IgD-negative memory B cell (primary cell): ENCODE measurements around the gene SALL2. TPM values are rescaled to one million over a fixed set of nuclear protein-coding genes. Genes with fewer than 3 reads are reported as not detected.

Experiments used
- H3K27ac Mint-ChIP-seq, 3 donors: one replicate each; pipeline ENCODE4 v1.8.0; 2020 to 2022; ENCODE audit warnings: mild to moderate bottlenecking in 3 of 3, mixed read lengths in 3 of 3, moderate library complexity in 1 of 3
- H3K27me3 Mint-ChIP-seq: one replicate; pipeline ENCODE4 v1.8.0; 2021; ENCODE audit warnings: mixed read lengths
- H3K36me3 Mint-ChIP-seq: one replicate; pipeline ENCODE4 v1.8.0; 2020; ENCODE audit warnings: mild to moderate bottlenecking, mixed read lengths
- H3K4me1 Mint-ChIP-seq, 3 donors: one replicate each; pipeline ENCODE4 v1.8.0; 2020 to 2022; ENCODE audit warnings: mixed read lengths in 3 of 3, mild to moderate bottlenecking in 1 of 3
- H3K4me3 Mint-ChIP-seq, 4 donors: one replicate each; pipeline ENCODE4 v1.8.0; 2020 to 2022; ENCODE audit warnings: mild to moderate bottlenecking in 4 of 4, mixed read lengths in 4 of 4, moderate library complexity in 3 of 4
- H3K9me3 Mint-ChIP-seq, 3 donors: one replicate each; pipeline ENCODE4 v1.8.0; 2020 to 2021; ENCODE audit warnings: mixed read lengths in 3 of 3, mild to moderate bottlenecking in 1 of 3
- polyA plus RNA-seq: library from polyadenylated mRNA; unstranded; fragments of 300-500 nt; fragmentation: Illumina TruSeq; gene quantifications from one replicate; pipeline ENCODE4 v1.2.3, GENCODE V29; 2021

Gene SALL2
- polyA plus RNA-seq, 1 donor from 2014 or later = 0.34 TPM

GRCh38 chr14:21518725-21519124 is 7.4 kb downstream of the SALL2 start:
- H3K4me3 Mint-ChIP-seq = peak overlapping the region in 1 of 4 donors; percentile 77

GRCh38 chr14:21514341-21514740 is 11.8 kb downstream of the SALL2 start:
- peaks cover 3% of the 10 kb centered on the region for H3K36me3 Mint-ChIP-seq
- H3K9me3 Mint-ChIP-seq = peaks cover 0 to 4% (median 0%) of the 10 kb centered on the region in 3 donors
- H3K27me3 Mint-ChIP-seq = peaks cover 10% of the 10 kb centered on the region
- H3K4me1 Mint-ChIP-seq = peaks cover 16 to 19% (median 17%) of the 10 kb centered on the region in 3 donors
- peak overlapping the region in 1 of 4 donors; percentile 22 for H3K4me3 Mint-ChIP-seq
- no peak overlapping the region for H3K27ac Mint-ChIP-seq

More at GRCh38 chr14:21518725-21519124, 7.4 kb downstream of the SALL2 start:
- no peaks in the 10 kb centered on the region for H3K9me3 Mint-ChIP-seq
- no peaks in the 10 kb centered on the region for H3K36me3 Mint-ChIP-seq
- no peaks in the 10 kb centered on the region for H3K4me1 Mint-ChIP-seq
- peaks cover 14% of the 10 kb centered on the region for H3K27me3 Mint-ChIP-seq
- no peak overlapping the region for H3K27ac Mint-ChIP-seq

DNA sequence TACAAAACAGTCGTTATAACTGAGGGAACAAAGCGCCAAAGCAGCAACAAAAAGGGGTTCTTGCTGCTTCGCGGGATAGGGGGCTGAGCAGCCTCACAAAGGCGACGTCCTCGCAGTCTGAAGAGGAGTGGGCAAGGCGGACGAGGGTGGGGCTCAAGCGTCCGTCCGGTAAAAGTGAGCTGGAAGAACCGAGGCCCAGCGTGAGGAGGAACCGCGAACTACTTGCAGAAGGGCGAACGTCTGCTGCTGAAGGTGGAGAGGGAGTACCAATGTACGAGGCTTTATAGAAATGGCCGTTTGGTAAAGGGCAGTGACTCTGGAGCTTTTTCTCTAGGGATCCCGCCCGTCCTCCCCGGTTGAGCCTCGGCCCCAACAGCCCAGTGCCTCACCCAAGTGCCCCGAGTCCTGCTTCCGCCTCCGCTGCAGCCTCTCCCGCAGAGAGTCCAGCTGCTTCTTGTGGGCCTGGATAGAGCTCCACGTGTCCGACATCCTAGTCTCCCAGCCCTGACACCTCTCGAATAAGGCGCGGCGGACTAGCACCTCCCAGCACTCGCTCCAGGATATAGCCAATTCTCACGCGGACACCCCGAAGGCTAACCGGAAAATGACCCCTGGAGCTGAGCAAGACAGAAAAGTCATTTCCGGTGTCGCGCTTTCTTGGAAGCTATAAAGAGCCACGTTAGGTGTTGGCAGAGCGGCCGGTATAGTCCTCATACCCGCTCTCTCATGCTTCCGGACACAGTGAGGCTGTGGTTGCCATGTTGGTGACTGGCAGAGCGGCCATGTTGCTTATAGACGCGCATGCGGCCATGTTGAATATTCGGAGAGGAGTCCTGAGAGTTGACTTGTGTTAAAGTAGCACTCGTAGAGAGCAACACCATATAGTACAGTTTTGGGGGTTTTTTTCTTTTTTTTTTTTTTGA is 15.2 kb downstream of the SALL2 start, which contains the start of gene METTL3:
TSS of gene METTL3 (minus strand) at position 606 of the 923 bp plus-strand sequence. CDS start at position 489, 117 bp downstream.
- H3K4me3 Mint-ChIP-seq = peak within 1 kb of the TSS; percentile 98 to 100 (median 100)
- H3K27me3 Mint-ChIP-seq = peaks cover 4% of the 10 kb centered on the region
- peaks cover 3% of the 10 kb centered on the region for H3K36me3 Mint-ChIP-seq
- H3K4me1 Mint-ChIP-seq = peaks cover 19 to 29% (median 24%) of the 10 kb centered on the region in 3 donors
- H3K27ac Mint-ChIP-seq = peak within 1 kb of the TSS; percentile 80 to 97 (median 96)
- peaks cover 0 to 4% (median 0%) of the 10 kb centered on the region in 3 donors for H3K9me3 Mint-ChIP-seq

GRCh38 chr14:21509432-21510143 is 16.6 kb downstream of the SALL2 start:
- H3K36me3 Mint-ChIP-seq = peaks cover 3% of the 10 kb centered on the region
- peaks cover 2% of the 10 kb centered on the region for H3K27me3 Mint-ChIP-seq
- H3K27ac Mint-ChIP-seq = peak overlapping the region in 2 of 3 donors; percentile 47 to 80
- peaks cover 21 to 37% (median 33%) of the 10 kb centered on the region in 3 donors for H3K4me1 Mint-ChIP-seq
- H3K4me3 Mint-ChIP-seq = peak overlapping the region; percentile 98 to 100 (median 100)
- H3K9me3 Mint-ChIP-seq = peaks cover 0 to 4% (median 0%) of the 10 kb centered on the region in 3 donors

GRCh38 chr14:21506557-21506956 is 19.6 kb downstream of the SALL2 start:
- peaks cover 0 to 2% (median 0%) of the 10 kb centered on the region in 3 donors for H3K9me3 Mint-ChIP-seq
- peaks cover 2% of the 10 kb centered on the region for H3K27me3 Mint-ChIP-seq
- no peak overlapping the region for H3K4me3 Mint-ChIP-seq
- peaks cover 21 to 34% (median 33%) of the 10 kb centered on the region in 3 donors for H3K4me1 Mint-ChIP-seq
- no peak overlapping the region for H3K27ac Mint-ChIP-seq
- no peaks in the 10 kb centered on the region for H3K36me3 Mint-ChIP-seq

GRCh38 chr14:21505012-21505553 is 21.1 kb downstream of the SALL2 start:
- Mint-ChIP-seq H3K4me3 (no peak overlapping the region), H3K9me3 (no peaks in the 10 kb centered on the region), H3K27ac (peak overlapping the region in 1 of 3 donors; percentile 50), H3K4me1 (peaks cover 13 to 28% (median 22%) of the 10 kb centered on the region in 3 donors), H3K36me3 (no peaks in the 10 kb centered on the region), H3K27me3 (no peaks in the 10 kb centered on the region)

- Mint-ChIP-seq H3K4me3 (no peak overlapping the region), H3K27ac (no peak overlapping the region), H3K9me3 (no peaks in the 10 kb centered on the region), H3K36me3 (no peaks in the 10 kb centered on the region), H3K27me3 (no peaks in the 10 kb centered on the region), H3K4me1 (peaks cover 5 to 16% (median 14%) of the 10 kb centered on the region in 3 donors)
Observed at GRCh38 chr14:21503376-21503775, 22.8 kb downstream of the SALL2 start.

DNA sequence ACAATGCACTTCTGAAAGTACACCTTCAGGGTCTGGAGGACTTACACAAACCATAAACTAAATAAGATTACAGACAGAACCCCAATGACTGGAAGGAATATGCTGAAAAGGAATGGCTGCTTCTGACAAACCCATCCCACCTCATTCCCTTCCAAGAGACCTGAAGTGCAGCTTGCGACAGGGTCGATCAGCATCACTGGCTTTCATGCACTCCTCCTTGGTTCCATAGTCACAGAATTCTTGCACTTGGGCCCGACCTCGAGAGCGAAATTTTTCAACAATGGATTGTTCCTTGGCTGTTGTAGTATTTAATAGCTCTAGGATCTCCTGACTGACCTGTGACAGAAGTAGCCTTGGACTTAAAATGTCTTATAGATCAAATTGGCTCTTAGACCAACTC is 24.6 kb downstream of the SALL2 start:
- Mint-ChIP-seq H3K36me3 (no peaks in the 10 kb centered on the region), H3K4me3 (no peak overlapping the region), H3K27me3 (no peaks in the 10 kb centered on the region), H3K9me3 (no peaks in the 10 kb centered on the region), H3K4me1 (peaks cover 3 to 10% (median 8%) of the 10 kb centered on the region in 3 donors), H3K27ac (no peak overlapping the region)

GRCh38 chr14:21498540-21499526 is 27.3 kb downstream of the SALL2 start:
- Mint-ChIP-seq H3K4me1 (no peaks in the 10 kb centered on the region), H3K36me3 (no peaks in the 10 kb centered on the region), H3K27ac (no peak overlapping the region), H3K9me3 (no peaks in the 10 kb centered on the region), H3K27me3 (no peaks in the 10 kb centered on the region), H3K4me3 (no peak overlapping the region)

- H3K4me1 Mint-ChIP-seq = no peaks in the 10 kb centered on the region
- H3K4me3 Mint-ChIP-seq = no peak overlapping the region
- H3K36me3 Mint-ChIP-seq = no peaks in the 10 kb centered on the region
- H3K9me3 Mint-ChIP-seq = no peaks in the 10 kb centered on the region
- no peaks in the 10 kb centered on the region for H3K27me3 Mint-ChIP-seq
- H3K27ac Mint-ChIP-seq = peak overlapping the region in 1 of 3 donors; percentile 19
Observed at GRCh38 chr14:21496453-21496852, 29.7 kb downstream of the SALL2 start.

DNA sequence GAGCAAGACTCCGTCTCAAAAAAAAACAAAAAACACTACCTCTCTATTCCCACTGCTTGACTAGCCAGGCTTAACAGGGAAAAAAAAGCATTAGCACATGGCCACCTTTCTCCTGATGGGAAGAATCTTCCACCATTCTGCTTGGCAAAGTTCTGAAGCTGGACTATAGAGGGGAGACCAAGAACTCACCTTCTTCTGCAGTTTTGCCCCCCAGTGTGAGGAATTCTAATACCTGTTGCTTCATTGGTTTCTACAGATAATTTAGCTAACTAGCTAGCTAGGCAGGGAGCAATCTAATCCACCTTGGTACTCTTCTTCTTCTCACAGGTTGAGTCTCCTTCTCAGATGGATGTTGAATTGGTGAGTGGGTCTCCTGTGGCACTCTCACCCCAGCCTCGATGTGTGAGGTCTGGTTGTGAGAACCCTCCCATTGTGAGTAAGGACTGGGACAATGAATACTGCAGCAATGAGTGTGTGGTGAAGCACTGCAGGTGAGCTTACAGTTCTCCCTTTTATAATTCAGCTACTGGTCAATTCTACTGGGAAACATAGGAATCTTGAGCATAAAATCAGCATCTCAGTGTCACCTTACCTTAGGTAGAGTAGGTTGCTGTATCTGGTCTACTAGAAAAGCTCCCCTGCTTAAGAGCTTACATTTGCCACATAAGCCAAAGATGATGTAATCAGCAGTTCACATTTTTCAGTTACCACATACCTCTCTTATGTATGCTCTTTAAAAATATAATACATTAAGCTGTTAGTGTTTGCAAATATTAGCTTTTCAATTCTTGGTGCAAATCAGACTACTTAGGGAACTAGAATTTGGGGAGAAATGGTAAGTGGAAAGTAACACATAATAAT is 31.0 kb downstream of the SALL2 start:
- no peaks in the 10 kb centered on the region for H3K4me1 Mint-ChIP-seq

DNA sequence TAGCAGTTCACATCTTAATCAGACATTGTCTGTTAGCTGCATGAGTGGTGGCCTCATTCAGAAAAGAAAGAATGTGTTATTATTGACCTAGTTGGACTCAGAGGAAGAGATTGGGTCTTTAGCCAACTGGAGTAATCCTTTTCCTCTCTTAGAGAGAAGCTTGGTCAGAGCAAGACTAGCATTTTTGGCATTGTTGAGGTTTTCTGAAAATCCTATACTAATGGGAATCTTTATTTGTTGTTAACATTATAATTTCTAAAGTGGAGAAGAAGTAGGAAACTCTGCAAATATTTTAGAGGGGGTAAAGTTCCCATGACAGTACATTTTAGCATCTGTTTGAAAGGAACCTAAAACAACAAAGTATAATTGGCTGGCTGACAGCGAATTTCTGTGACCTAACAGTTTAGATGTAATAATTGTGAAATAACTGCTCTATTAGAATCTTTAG is 39.5 kb downstream of the SALL2 start:
- Mint-ChIP-seq H3K4me3 (no peak overlapping the region), H3K27ac (no peak overlapping the region), H3K27me3 (no peaks in the 10 kb centered on the region), H3K4me1 (peaks cover 0 to 5% (median 3%) of the 10 kb centered on the region in 3 donors), H3K36me3 (no peaks in the 10 kb centered on the region), H3K9me3 (no peaks in the 10 kb centered on the region)

More for the DNA sequence above, 31.0 kb downstream of the SALL2 start:
- no peaks in the 10 kb centered on the region for H3K9me3 Mint-ChIP-seq
- no peaks in the 10 kb centered on the region for H3K27me3 Mint-ChIP-seq
- no peak overlapping the region for H3K27ac Mint-ChIP-seq
- H3K4me3 Mint-ChIP-seq = no peak overlapping the region
- H3K36me3 Mint-ChIP-seq = no peaks in the 10 kb centered on the region
